CD4-positive, alpha-beta memory T cell (primary cell): ENCODE results near the gene SDHB. TPM values are rescaled to one million over a fixed set of nuclear protein-coding genes. Genes with fewer than 3 reads are reported as not detected.

Experiments used
- CTCF ChIA-PET: fragments of 350-600 bp; sonication (Branson Sonifier 250); formaldehyde crosslinking; loops from one replicate; lab custom pipeline; 2021; ENCODE audit warnings: inconsistent platforms; ENCODE audit not compliant: partially characterized antibody; lab: Charles Lee
- POLR2A ChIA-PET: fragments of 350-600 bp; sonication (Branson Sonifier 250); formaldehyde crosslinking; loops from one replicate; lab custom pipeline; 2021; ENCODE audit not compliant: partially characterized antibody; lab: Charles Lee
- DNase-seq, 5 donors: peaks; one replicate each; pipeline versions ENCODE4 v3.0.0 to v3.0.0-alpha.2; 2020 to 2022; ENCODE audit warnings: mixed read lengths in 1 of 5
- H3K27ac ChIP-seq: one replicate; pipeline ENCODE4 v1.7.0; 2013; ENCODE audit warnings: low read depth, low read length
- H3K27me3 ChIP-seq: 2 replicates; pipeline ENCODE4 v1.7.0; 2013; ENCODE audit warnings: mild to moderate bottlenecking, low read length, moderate library complexity; ENCODE audit not compliant: insufficient read depth
- H3K36me3 ChIP-seq: 2 replicates; pipeline ENCODE4 v1.7.0; 2013; ENCODE audit warnings: mild to moderate bottlenecking, low read length, moderate library complexity; ENCODE audit not compliant: insufficient read depth
- H3K4me1 ChIP-seq: 2 replicates; pipeline ENCODE4 v1.7.0; 2013; ENCODE audit warnings: mild to moderate bottlenecking, low read length, moderate library complexity; ENCODE audit not compliant: insufficient read depth
- H3K4me3 ChIP-seq, 2 donors: one replicate each; pipeline ENCODE4 v1.7.0; 2013; ENCODE audit warnings: low read length in 2 of 2, mild to moderate bottlenecking in 1 of 2
- H3K9me3 ChIP-seq, 2 donors: one replicate each; pipeline ENCODE4 v1.7.0; 2013; ENCODE audit warnings: low read length in 2 of 2, control low read depth in 1 of 2; ENCODE audit not compliant: control insufficient read depth in 1 of 2
- H3K27ac Mint-ChIP-seq, 7 donors: one replicate each; pipeline ENCODE4 v1.8.0; 2020 to 2021; ENCODE audit warnings: mixed read lengths in 7 of 7, mild to moderate bottlenecking in 6 of 7, inconsistent platforms in 3 of 7, moderate library complexity in 3 of 7
- H3K27me3 Mint-ChIP-seq, 2 donors: one replicate each; pipeline ENCODE4 v1.8.0; 2020 to 2021; ENCODE audit warnings: mixed read lengths in 2 of 2
- H3K36me3 Mint-ChIP-seq, 2 donors: one replicate each; pipeline ENCODE4 v1.8.0; 2020 to 2021; ENCODE audit warnings: mixed read lengths in 2 of 2, inconsistent platforms in 1 of 2, mild to moderate bottlenecking in 1 of 2
- H3K4me1 Mint-ChIP-seq, 4 donors: one replicate each; pipeline ENCODE4 v1.8.0; 2020 to 2021; ENCODE audit warnings: mixed read lengths in 4 of 4, mild to moderate bottlenecking in 1 of 4
- H3K4me3 Mint-ChIP-seq, 8 donors: one replicate each; pipeline ENCODE4 v1.8.0; 2020 to 2021; ENCODE audit warnings: mixed read lengths in 8 of 8, mild to moderate bottlenecking in 7 of 8, moderate library complexity in 6 of 8, inconsistent platforms in 3 of 8
- H3K9me3 Mint-ChIP-seq, 8 donors: one replicate each; pipeline ENCODE4 v1.8.0; 2020 to 2021; ENCODE audit warnings: mixed read lengths in 8 of 8, mild to moderate bottlenecking in 5 of 8, inconsistent platforms in 3 of 8, moderate library complexity in 1 of 8
- intact Hi-C: fragments of 100-400 bp; cut with micrococcal nuclease; formaldehyde crosslinking; loops from one replicate; pipeline ENCODE4 v1.15.1; 2023
- polyA plus RNA-seq, 2 donors: library from polyadenylated mRNA; unstranded; fragments of 300-500 nt; fragmentation: Illumina TruSeq; gene quantifications; one replicate each; pipeline ENCODE4 v1.2.3, GENCODE V29; 2021
- total RNA-seq, 2 experiments: library from RNA; stranded (reverse); gene quantifications; one replicate each; pipeline ENCODE4 v1.2.3, GENCODE V29; 2021

The SDHB gene
- total and polyA plus RNA-seq, 4 experiments from 2014 or later, result 57.0 to 219 (median 109) TPM

GRCh38 chr1:17031436-17031835 lies 22.4 kb downstream of the SDHB start:
- intact Hi-C loops, result no loop called here
- Mint-ChIP-seq H3K27ac (no peak overlapping the region), H3K4me1 (peaks cover 0 to 4% (median under 1%) of the 10 kb centered on the region in 4 donors), H3K27me3 (no peaks in the 10 kb centered on the region), H3K4me3 (no peak overlapping the region), H3K36me3 (peaks cover 17 to 64% of the 10 kb centered on the region in 2 donors), H3K9me3 (no peaks in the 10 kb centered on the region)
- POLR2A ChIA-PET, result no interaction called here
- Histone ChIP-seq H3K36me3 (peaks cover 41% of the 10 kb centered on the region), H3K27me3 (no peaks in the 10 kb centered on the region), H3K4me3 (no peak overlapping the region), H3K9me3 (no peaks in the 10 kb centered on the region), H3K27ac (no peak overlapping the region), H3K4me1 (no peaks in the 10 kb centered on the region)
- no peak for DNase-seq
- CTCF ChIA-PET, result interaction anchor here (1.2 to 2.1 kb wide), 2 partner anchors 15 to 71 kb away, joined by 3 to 7 read pairs; no protein-coding TSS in a partner anchor

GRCh38 chr1:17030206-17030605 lies 23.6 kb downstream of the SDHB start:
- DNase-seq, result no peak
- intact Hi-C loops, result no loop called here
- H3K27me3 Mint-ChIP-seq, result no peaks in the 10 kb centered on the region
- peaks cover 41% of the 10 kb centered on the region for H3K36me3 ChIP-seq
- no peak overlapping the region for H3K27ac ChIP-seq
- H3K4me1 Mint-ChIP-seq, result peaks cover 0 to 2% (median under 1%) of the 10 kb centered on the region in 4 donors
- H3K4me3 ChIP-seq, result no peak overlapping the region
- no peaks in the 10 kb centered on the region for H3K9me3 Mint-ChIP-seq
- no peaks in the 10 kb centered on the region for H3K4me1 ChIP-seq
- H3K27ac Mint-ChIP-seq, result no peak overlapping the region
- no peaks in the 10 kb centered on the region for H3K9me3 ChIP-seq
- no peaks in the 10 kb centered on the region for H3K27me3 ChIP-seq
- POLR2A ChIA-PET, result no interaction called here
- H3K36me3 Mint-ChIP-seq, result peaks cover 17 to 67% of the 10 kb centered on the region in 2 donors
- CTCF ChIA-PET, result no interaction called here
- H3K4me3 Mint-ChIP-seq, result no peak overlapping the region

- H3K27me3 Mint-ChIP-seq, result no peaks in the 10 kb centered on the region
- ChIA-PET CTCF (interaction anchor here (0.8 kb wide), 1 partner anchor 77 kb away, joined by 3 read pairs; no protein-coding TSS in a partner anchor), POLR2A (no interaction called here)
- no peaks in the 10 kb centered on the region for H3K9me3 Mint-ChIP-seq
- no peak overlapping the region for H3K4me3 ChIP-seq
- H3K4me1 ChIP-seq, result no peaks in the 10 kb centered on the region
- peak overlapping the region in 2 of 7 donors; percentile 1 to 64 for H3K27ac Mint-ChIP-seq
- peaks cover 23 to 76% of the 10 kb centered on the region in 2 donors for H3K36me3 Mint-ChIP-seq
- no peaks in the 10 kb centered on the region for H3K27me3 ChIP-seq
- H3K27ac ChIP-seq, result no peak overlapping the region
- H3K4me1 Mint-ChIP-seq, result peaks cover 0 to 2% (median 0%) of the 10 kb centered on the region in 4 donors
- intact Hi-C loops, result no loop called here
- H3K4me3 Mint-ChIP-seq, result no peak overlapping the region
- H3K9me3 ChIP-seq, result no peaks in the 10 kb centered on the region
- H3K36me3 ChIP-seq, result peaks cover 51% of the 10 kb centered on the region
- DNase-seq, result no peak
Observed at GRCh38 chr1:17028662-17029188, 25.1 kb downstream of the SDHB start.

- H3K9me3 Mint-ChIP-seq, result no peaks in the 10 kb centered on the region
- H3K27me3 Mint-ChIP-seq, result no peaks in the 10 kb centered on the region
- Histone ChIP-seq H3K9me3 (no peaks in the 10 kb centered on the region), H3K27ac (no peak overlapping the region), H3K36me3 (peaks cover 58% of the 10 kb centered on the region), H3K4me3 (no peak overlapping the region), H3K27me3 (no peaks in the 10 kb centered on the region), H3K4me1 (no peaks in the 10 kb centered on the region)
- CTCF ChIA-PET, result interaction anchor here (1.0 kb wide), 1 partner anchor 18 kb away, joined by 4 read pairs; no protein-coding TSS in a partner anchor
- POLR2A ChIA-PET, result no interaction called here
- intact Hi-C loops, result no loop called here
- peak overlapping the region in 1 of 7 donors; percentile 8 for H3K27ac Mint-ChIP-seq
- H3K4me3 Mint-ChIP-seq, result no peak overlapping the region
- no peak for DNase-seq
- peaks cover 26 to 77% of the 10 kb centered on the region in 2 donors for H3K36me3 Mint-ChIP-seq
- peaks cover 0 to 2% (median 0%) of the 10 kb centered on the region in 4 donors for H3K4me1 Mint-ChIP-seq
Observed at GRCh38 chr1:17027900-17028299, 25.9 kb downstream of the SDHB start.

- no peak overlapping the region for H3K27ac Mint-ChIP-seq
- no peak for DNase-seq
- H3K36me3 Mint-ChIP-seq, result peaks cover 26 to 77% of the 10 kb centered on the region in 2 donors
- Histone ChIP-seq H3K36me3 (peaks cover 58% of the 10 kb centered on the region), H3K4me1 (no peaks in the 10 kb centered on the region), H3K4me3 (no peak overlapping the region), H3K27ac (no peak overlapping the region), H3K9me3 (no peaks in the 10 kb centered on the region), H3K27me3 (no peaks in the 10 kb centered on the region)
- H3K4me3 Mint-ChIP-seq, result no peak overlapping the region
- H3K27me3 Mint-ChIP-seq, result no peaks in the 10 kb centered on the region
- ChIA-PET CTCF (interaction anchor here (1.0 kb wide), 1 partner anchor 19 kb away, joined by 4 read pairs; no protein-coding TSS in a partner anchor), POLR2A (no interaction called here)
- H3K9me3 Mint-ChIP-seq, result no peaks in the 10 kb centered on the region
- peaks cover 0 to 2% (median 0%) of the 10 kb centered on the region in 4 donors for H3K4me1 Mint-ChIP-seq
- intact Hi-C loops, result no loop called here
Observed at GRCh38 chr1:17027403-17027802, 26.4 kb downstream of the SDHB start.

GRCh38 chr1:17024721-17025120 lies 29.1 kb downstream of the SDHB start:
- no peaks in the 10 kb centered on the region for H3K27me3 ChIP-seq
- Mint-ChIP-seq H3K9me3 (no peaks in the 10 kb centered on the region), H3K4me1 (peaks cover 0 to 2% (median 0%) of the 10 kb centered on the region in 4 donors), H3K27ac (peak overlapping the region in 5 of 7 donors; percentile 5 to 53 (median 36)), H3K36me3 (peaks cover 43 to 85% of the 10 kb centered on the region in 2 donors), H3K27me3 (no peaks in the 10 kb centered on the region), H3K4me3 (no peak overlapping the region)
- DNase-seq, result no peak
- ChIA-PET CTCF (no interaction called here), POLR2A (no interaction called here)
- no peak overlapping the region for H3K4me3 ChIP-seq
- no peaks in the 10 kb centered on the region for H3K9me3 ChIP-seq
- no peaks in the 10 kb centered on the region for H3K4me1 ChIP-seq
- no peak overlapping the region for H3K27ac ChIP-seq
- intact Hi-C loops, result no loop called here
- H3K36me3 ChIP-seq, result peaks cover 77% of the 10 kb centered on the region

GRCh38 chr1:17023573-17023972 lies 30.3 kb downstream of the SDHB start:
- no peaks in the 10 kb centered on the region for H3K9me3 ChIP-seq
- Mint-ChIP-seq H3K27me3 (no peaks in the 10 kb centered on the region), H3K4me3 (no peak overlapping the region), H3K36me3 (peaks cover 52 to 87% of the 10 kb centered on the region in 2 donors), H3K9me3 (no peaks in the 10 kb centered on the region), H3K27ac (peak overlapping the region in 1 of 7 donors; percentile 65), H3K4me1 (peaks cover 0 to 2% (median 0%) of the 10 kb centered on the region in 4 donors)
- peaks cover 78% of the 10 kb centered on the region for H3K36me3 ChIP-seq
- H3K27me3 ChIP-seq, result no peaks in the 10 kb centered on the region
- DNase-seq, result no peak
- ChIA-PET CTCF (no interaction called here), POLR2A (no interaction called here)
- intact Hi-C loops, result no loop called here
- H3K4me3 ChIP-seq, result no peak overlapping the region
- no peaks in the 10 kb centered on the region for H3K4me1 ChIP-seq
- no peak overlapping the region for H3K27ac ChIP-seq
